ENCODE data around the gene ZNF81.

DNA sequence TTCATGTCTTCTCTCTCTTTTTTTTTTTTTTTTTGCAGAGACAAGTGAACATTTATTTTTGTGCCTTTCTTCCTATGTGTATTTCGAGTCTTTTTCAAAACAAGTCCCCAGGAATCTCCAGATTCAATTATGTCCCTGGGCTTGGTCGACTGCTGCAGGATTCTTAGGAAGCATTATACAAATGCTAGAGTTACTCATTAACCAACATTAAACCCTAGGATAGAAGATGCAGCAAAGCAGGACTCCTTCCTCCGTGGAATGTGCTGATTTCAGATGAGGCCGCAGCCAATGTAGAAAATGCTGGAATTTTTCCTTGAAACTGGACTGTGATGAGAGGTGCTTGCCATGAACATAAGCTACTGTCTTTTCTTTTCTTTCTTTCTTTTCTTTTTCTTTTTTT, 3.4 kb downstream of the ZNF81 start:
- no peak for TF ChIP-seq CTCF (conservative IDR thresholded peaks at IDR 0.05 in 1 of 2, IDR thresholded peaks at IDR 0.05 in 1 of 2; ENCODE audit: extremely low read depth in 1 of 2, insufficient read depth in 1 of 2, low read depth in 1 of 2, low read length in 2 of 2)
- TF ChIP-seq EZH2 (IDR thresholded peaks at IDR 0.05; ENCODE audit: borderline replicate concordance, low read length) = no peak

Data from mammary epithelial cell (primary cell).